Measurements from ENCODE around the gene FUT8.
A peak's percentile ranks its signal among the peaks of the same experiment; 100 is the strongest.

The FUT8 gene

DNA sequence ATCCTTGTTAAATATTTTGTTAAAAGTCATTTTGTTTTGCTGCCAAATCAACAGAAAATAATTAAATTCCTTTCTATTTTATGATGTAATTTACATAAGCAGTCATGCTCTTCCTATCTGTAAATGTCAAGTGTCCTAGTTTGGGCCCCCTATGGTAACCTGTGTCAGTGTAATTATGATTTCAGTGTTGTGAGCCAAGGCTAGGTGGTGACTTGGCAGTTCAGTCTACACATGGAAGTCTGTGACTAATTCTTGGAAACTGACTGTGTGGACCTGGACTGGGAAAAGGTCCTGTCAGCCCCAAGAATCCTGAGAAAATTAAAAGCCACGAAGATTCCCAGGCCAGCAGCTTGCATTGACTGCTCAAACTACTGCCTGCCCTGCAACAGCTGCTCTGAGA is 371.0 kb downstream of the FUT8 start:
- Histone ChIP-seq H3K4me3 (ENCODE audit: low read depth, low read length) (no peak overlapping the region), H2AFZ (ENCODE audit: low read length, unreplicated experiment) (no peak overlapping the region), H3K36me3 (ENCODE audit: insufficient read depth, low read length) (no peaks in the 10 kb centered on the region), H3K27me3 (ENCODE audit: insufficient read depth, low read length) (peaks cover 14% of the 10 kb centered on the region; the same call in 1 of the 2 replicates), H3K27ac (ENCODE audit: low read depth, low read length) (no peak overlapping the region), H3K4me1 (ENCODE audit: control insufficient read depth, insufficient read depth, low read length, unreplicated experiment) (no peaks in the 10 kb centered on the region), H3K79me2 (ENCODE audit: control insufficient read depth, insufficient read depth, low read length, unreplicated experiment) (no peaks in the 10 kb centered on the region)

DNA sequence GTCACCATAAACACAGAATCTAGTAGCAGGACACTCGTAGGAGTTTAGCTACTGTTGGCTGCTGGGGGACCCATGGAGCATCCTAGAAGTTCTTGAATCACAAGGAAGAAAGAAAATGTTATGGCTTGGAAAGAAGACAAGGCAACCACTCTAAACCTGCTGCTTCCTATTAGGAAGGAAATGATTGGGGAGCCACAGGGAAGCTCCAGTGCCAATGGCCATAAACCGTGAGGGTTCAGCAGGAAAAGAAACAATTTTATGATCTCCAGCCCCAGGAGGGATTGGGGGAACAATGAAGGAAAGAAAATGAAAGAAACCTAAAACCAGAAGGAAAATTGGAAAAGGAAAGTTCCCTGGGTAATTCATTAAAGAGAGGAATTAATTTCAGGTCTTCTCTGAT is 372.0 kb downstream of the FUT8 start:
- Histone ChIP-seq H3K27me3 (ENCODE audit: insufficient read depth, low read length) (peaks cover 14% of the 10 kb centered on the region; the same call in 1 of the 2 replicates), H3K4me1 (ENCODE audit: control insufficient read depth, insufficient read depth, low read length, unreplicated experiment) (no peaks in the 10 kb centered on the region), H3K27ac (ENCODE audit: low read depth, low read length) (no peak overlapping the region), H2AFZ (ENCODE audit: low read length, unreplicated experiment) (no peak overlapping the region), H3K36me3 (ENCODE audit: insufficient read depth, low read length) (no peaks in the 10 kb centered on the region), H3K79me2 (ENCODE audit: control insufficient read depth, insufficient read depth, low read length, unreplicated experiment) (no peaks in the 10 kb centered on the region), H3K4me3 (ENCODE audit: low read depth, low read length) (no peak overlapping the region)

DNA sequence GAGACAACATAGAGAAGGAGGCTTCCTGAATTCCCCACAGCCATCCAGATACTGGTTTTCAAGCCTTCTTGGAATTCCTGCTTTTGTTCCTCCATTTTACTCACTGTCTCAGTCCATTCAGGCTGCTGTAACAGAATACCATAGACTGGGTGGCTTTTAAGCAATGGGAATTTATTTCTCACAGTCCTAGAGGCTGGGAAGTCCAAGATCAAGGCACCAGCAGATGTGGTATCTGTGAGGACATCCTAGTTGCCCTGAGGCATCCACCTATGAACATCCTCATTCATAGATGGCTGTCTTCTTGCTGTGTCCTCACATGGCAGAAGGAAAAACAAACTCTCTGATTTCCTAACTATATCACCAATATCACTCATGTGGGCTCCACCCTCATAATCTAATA is 374.9 kb downstream of the FUT8 start:
- Histone ChIP-seq H3K27ac (ENCODE audit: low read depth, low read length) (no peak overlapping the region), H2AFZ (ENCODE audit: low read length, unreplicated experiment) (no peak overlapping the region), H3K36me3 (ENCODE audit: insufficient read depth, low read length) (no peaks in the 10 kb centered on the region), H3K79me2 (ENCODE audit: control insufficient read depth, insufficient read depth, low read length, unreplicated experiment) (no peaks in the 10 kb centered on the region), H3K4me3 (ENCODE audit: low read depth, low read length) (no peak overlapping the region), H3K4me1 (ENCODE audit: control insufficient read depth, insufficient read depth, low read length, unreplicated experiment) (peaks cover 12% of the 10 kb centered on the region), H3K27me3 (ENCODE audit: insufficient read depth, low read length) (no peaks in the 10 kb centered on the region)

DNA sequence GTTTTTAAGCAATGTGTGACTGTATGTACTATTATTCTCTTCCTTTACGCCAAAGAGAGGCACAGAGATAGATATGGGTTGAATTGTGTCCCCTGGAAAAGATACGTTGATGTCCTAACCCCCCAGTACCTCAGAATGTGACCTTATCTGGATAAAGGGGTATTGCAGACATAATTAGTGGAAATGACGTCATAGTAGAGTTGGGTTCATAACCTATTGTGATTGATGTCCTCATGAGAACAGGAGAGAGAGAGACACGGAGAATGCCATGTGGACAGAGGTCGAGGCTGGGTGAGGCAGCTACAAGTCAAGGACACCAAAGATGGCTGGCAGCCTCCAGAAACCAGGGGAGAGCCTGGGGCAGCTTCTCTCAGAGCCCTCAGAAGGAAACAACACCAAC is 376.3 kb downstream of the FUT8 start:
- no peak overlapping the region for H3K27ac ChIP-seq (ENCODE audit: low read depth, low read length)

DNA sequence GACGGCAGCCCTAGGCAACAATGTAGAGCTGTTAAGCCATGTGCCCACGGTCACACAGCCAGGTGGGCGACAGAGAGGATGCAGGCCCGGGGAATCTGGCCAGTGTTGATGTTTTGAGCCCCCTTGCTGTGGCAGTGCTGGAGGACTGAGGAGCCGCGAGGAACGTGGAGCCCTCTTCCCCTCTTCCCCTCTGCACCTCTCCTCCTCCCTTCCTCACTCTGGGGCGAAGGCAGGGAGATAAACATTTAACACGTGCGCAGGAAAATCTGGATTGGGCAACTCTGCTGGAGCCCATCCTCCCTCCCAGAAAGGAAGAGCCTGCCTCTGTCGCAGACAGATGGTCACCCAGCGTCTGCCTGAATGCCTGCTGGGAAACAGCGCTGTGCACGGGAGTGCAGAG is 376.8 kb downstream of the FUT8 start:
- Histone ChIP-seq H3K4me3 (ENCODE audit: low read depth, low read length) (no peak overlapping the region), H2AFZ (ENCODE audit: low read length, unreplicated experiment) (no peak overlapping the region)

More for the DNA sequence above, 376.3 kb downstream of the FUT8 start:
- no peaks in the 10 kb centered on the region for H3K79me2 ChIP-seq (ENCODE audit: control insufficient read depth, insufficient read depth, low read length, unreplicated experiment)
- no peak overlapping the region for H3K4me3 ChIP-seq (ENCODE audit: low read depth, low read length)
- peaks cover 15% of the 10 kb centered on the region for H3K4me1 ChIP-seq (ENCODE audit: control insufficient read depth, insufficient read depth, low read length, unreplicated experiment)
- no peak overlapping the region for H2AFZ ChIP-seq (ENCODE audit: low read length, unreplicated experiment)
- no peaks in the 10 kb centered on the region for H3K36me3 ChIP-seq (ENCODE audit: insufficient read depth, low read length)
- no peaks in the 10 kb centered on the region for H3K27me3 ChIP-seq (ENCODE audit: insufficient read depth, low read length)

DNA sequence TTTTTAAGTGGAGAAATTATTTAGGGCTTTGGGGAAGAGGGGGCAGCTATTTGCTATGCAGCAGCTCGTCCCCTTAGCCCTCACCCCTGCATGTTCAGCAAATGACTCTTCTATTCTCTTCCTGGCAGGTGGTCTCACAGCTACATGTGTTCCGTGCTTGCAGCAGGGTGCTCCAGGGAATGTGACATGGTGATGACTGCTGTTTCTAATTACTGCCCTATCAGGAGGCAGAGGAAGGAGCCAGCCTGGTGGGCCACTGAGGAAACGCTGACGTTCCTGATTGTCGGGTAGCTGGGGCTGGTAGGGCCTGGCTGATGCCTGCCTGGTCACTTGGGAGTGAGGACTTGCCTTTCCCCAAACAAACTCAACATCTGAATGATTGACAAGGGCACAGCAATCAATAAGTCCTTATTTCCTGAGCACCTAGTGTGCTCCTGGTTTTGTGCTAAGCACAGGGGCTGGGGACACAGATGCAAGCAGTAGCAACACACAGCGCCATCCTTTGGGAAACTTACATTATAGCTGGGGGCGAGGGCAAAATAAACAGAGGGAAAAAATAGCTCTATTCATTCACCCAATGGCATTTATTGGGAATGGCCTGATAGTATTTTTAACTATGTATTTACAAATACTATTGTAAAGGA is 377.8 kb downstream of the FUT8 start:
- Histone ChIP-seq H3K36me3 (ENCODE audit: insufficient read depth, low read length) (no peaks in the 10 kb centered on the region), H3K27ac (ENCODE audit: low read depth, low read length) (no peak overlapping the region), H3K4me3 (ENCODE audit: low read depth, low read length) (no peak overlapping the region), H3K79me2 (ENCODE audit: control insufficient read depth, insufficient read depth, low read length, unreplicated experiment) (no peaks in the 10 kb centered on the region), H3K27me3 (ENCODE audit: insufficient read depth, low read length) (no peaks in the 10 kb centered on the region), H3K4me1 (ENCODE audit: control insufficient read depth, insufficient read depth, low read length, unreplicated experiment) (peaks cover 15% of the 10 kb centered on the region), H2AFZ (ENCODE audit: low read length, unreplicated experiment) (no peak overlapping the region)

More for the DNA sequence above, 376.8 kb downstream of the FUT8 start:
- Histone ChIP-seq H3K27me3 (ENCODE audit: insufficient read depth, low read length) (no peaks in the 10 kb centered on the region), H3K4me1 (ENCODE audit: control insufficient read depth, insufficient read depth, low read length, unreplicated experiment) (peaks cover 15% of the 10 kb centered on the region), H3K36me3 (ENCODE audit: insufficient read depth, low read length) (no peaks in the 10 kb centered on the region), H3K27ac (ENCODE audit: low read depth, low read length) (no peak overlapping the region), H3K79me2 (ENCODE audit: control insufficient read depth, insufficient read depth, low read length, unreplicated experiment) (no peaks in the 10 kb centered on the region)

DNA sequence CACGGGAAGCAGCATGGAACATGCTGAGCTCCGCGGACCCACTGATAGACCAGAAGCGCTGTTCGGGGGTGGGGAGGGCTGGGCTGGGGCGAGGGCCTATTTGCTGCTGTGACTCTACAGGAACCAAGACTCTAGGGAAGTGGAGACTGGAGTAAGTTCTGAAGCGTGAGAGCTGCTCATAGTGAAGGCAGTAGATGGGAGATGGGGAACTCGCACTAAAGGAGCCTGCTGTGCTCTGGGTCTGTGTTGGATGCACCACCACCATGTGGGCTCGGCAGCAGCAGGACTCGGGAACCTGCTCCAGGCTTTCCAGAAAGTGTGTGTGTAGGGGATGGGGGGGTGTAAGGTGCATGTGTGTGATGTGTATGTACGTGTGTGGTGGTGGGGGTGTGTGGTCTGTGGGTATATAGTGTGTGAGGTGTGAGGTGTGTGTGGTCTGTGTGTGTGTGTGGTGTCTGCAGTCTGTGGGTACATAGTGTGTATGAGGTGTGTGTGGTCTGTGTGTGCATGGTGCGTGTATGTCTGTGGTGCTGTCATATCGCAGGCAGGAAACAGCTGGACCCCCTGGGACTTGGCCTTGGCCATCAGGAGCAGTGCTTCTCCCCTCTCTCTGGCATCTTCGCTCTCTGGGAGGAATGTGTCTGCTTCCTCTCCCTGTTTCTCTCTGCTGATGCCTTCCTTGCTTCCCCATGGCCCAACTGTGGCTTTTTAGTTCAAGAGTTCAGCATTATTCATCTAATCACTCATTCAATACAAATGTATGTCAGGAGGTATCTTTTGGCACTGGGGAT is 378.9 kb downstream of the FUT8 start:
- no peaks in the 10 kb centered on the region for H3K79me2 ChIP-seq (ENCODE audit: control insufficient read depth, insufficient read depth, low read length, unreplicated experiment)
- no peak overlapping the region for H2AFZ ChIP-seq (ENCODE audit: low read length, unreplicated experiment)
- H3K36me3 ChIP-seq (ENCODE audit: insufficient read depth, low read length): no peaks in the 10 kb centered on the region
- peak overlapping the region; percentile 74 for H3K27ac ChIP-seq (ENCODE audit: low read depth, low read length)
- no peak overlapping the region for H3K4me3 ChIP-seq (ENCODE audit: low read depth, low read length)
- H3K27me3 ChIP-seq (ENCODE audit: insufficient read depth, low read length): no peaks in the 10 kb centered on the region
- H3K4me1 ChIP-seq (ENCODE audit: control insufficient read depth, insufficient read depth, low read length, unreplicated experiment): peaks cover 15% of the 10 kb centered on the region

DNA sequence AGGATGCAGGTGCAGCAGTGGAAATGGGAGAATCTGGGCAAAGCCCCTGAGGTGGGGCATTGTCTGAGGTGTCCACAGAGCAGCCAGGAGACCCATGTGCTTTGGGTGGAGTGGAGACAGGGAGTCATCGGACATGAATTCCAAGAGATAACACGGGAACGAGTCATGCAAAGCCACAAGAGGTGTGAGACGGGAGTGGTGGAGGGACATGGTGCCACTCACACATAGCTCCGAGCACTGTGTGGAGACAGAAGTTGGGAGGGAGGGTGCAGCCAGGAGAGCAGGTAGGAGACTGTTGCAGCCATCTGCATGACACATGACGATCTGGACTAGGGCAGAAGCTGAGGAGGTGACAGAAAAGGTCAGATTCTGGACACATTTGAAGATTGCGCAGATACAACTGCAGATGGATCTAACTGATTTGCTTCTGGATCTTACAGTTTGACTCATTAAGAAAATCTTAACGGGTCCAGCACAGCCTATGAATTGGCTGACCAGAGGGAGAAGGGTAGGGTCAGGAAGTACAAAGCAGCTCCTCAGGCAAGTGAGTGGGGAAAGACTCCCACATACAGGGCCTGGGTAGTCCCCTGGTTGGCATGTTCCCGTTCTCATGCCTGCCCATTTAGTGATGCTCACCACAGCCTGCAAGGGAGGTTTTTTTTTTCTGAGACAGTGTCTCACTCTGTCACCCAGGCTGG is 379.8 kb downstream of the FUT8 start:
- H3K4me1 ChIP-seq (ENCODE audit: control insufficient read depth, insufficient read depth, low read length, unreplicated experiment): peaks cover 15% of the 10 kb centered on the region
- no peaks in the 10 kb centered on the region for H3K36me3 ChIP-seq (ENCODE audit: insufficient read depth, low read length)
- H3K27me3 ChIP-seq (ENCODE audit: insufficient read depth, low read length): no peaks in the 10 kb centered on the region
- peak overlapping the region; percentile 74 for H3K27ac ChIP-seq (ENCODE audit: low read depth, low read length)
- no peaks in the 10 kb centered on the region for H3K79me2 ChIP-seq (ENCODE audit: control insufficient read depth, insufficient read depth, low read length, unreplicated experiment)
- H2AFZ ChIP-seq (ENCODE audit: low read length, unreplicated experiment): no peak overlapping the region
- H3K4me3 ChIP-seq (ENCODE audit: low read depth, low read length): no peak overlapping the region
